Ishikawa (cell line): ENCODE measurements around the gene TAF6L.

Experiments used
- CEBPB ChIP-seq: IDR thresholded peaks from 2 replicates; pipeline ENCODE4 v1.6.1; 2012
- CREB1 ChIP-seq: IDR thresholded peaks from 2 replicates; pipeline ENCODE4 v1.6.1; 2012; ENCODE audit warnings: low read depth
- EGR1 ChIP-seq: IDR thresholded peaks from 2 replicates; pipeline ENCODE4 v1.6.1; 2012
- EP300 ChIP-seq: IDR thresholded peaks from 2 replicates; pipeline ENCODE4 v1.6.1; 2012; ENCODE audit warnings: borderline replicate concordance
- FOXM1 ChIP-seq: IDR thresholded peaks from 2 replicates; pipeline ENCODE4 v1.6.1; 2012; ENCODE audit warnings: low read depth, borderline replicate concordance
- NFIC ChIP-seq: IDR thresholded peaks from 2 replicates; pipeline ENCODE4 v1.6.1; 2012
- RAD21 ChIP-seq: IDR thresholded peaks from 2 replicates; pipeline ENCODE4 v1.6.1; 2012; ENCODE audit warnings: low read depth
- TAF1 ChIP-seq: IDR thresholded peaks from 2 replicates; pipeline ENCODE4 v1.6.1; 2012; ENCODE audit warnings: low read depth, mild to moderate bottlenecking
- TCF12 ChIP-seq: IDR thresholded peaks from 2 replicates; pipeline ENCODE4 v1.6.1; 2012; ENCODE audit warnings: low read depth
- TEAD4 ChIP-seq: IDR thresholded peaks from 2 replicates; pipeline ENCODE4 v1.6.1; 2012
- YY1 ChIP-seq: IDR thresholded peaks from 2 replicates; pipeline ENCODE4 v1.6.1; 2012; ENCODE audit warnings: low read depth
- ZBTB7A ChIP-seq: IDR thresholded peaks from 2 replicates; pipeline ENCODE4 v1.6.1; 2012; ENCODE audit warnings: low read depth
- TF ChIP-seq, protein P1 (sequence below): IDR thresholded peaks from 2 replicates; pipeline ENCODE4 v1.6.1; 2012; ENCODE audit warnings: low read depth, mild to moderate bottlenecking
- TF ChIP-seq, protein P2 (sequence below): IDR thresholded peaks from 2 replicates; pipeline ENCODE4 v1.6.1; 2012
- TF ChIP-seq, protein P3 (sequence below): IDR thresholded peaks from 2 replicates; pipeline ENCODE4 v1.6.1; 2012

TAF6L gene

DNA sequence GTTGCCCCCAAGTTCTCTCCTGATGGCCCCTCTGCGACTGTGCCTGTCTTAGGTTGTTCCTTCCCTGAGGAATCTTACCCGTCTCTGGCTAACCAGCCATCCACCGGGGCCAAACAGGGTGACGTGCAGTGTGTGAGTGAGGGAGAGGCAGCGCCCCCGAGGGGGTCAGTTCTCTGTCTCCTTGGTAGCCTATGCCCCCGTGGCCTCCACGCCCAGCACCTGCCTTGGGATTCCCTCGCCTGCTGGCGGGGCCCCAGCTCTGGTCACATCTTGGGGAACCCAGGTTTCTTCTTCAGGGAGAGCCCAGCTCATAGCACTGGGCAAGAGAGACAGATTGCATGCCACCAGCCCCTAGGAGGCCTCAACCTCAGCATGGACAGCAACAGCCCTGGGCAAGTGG, 28.3 kb downstream of the TAF6L start:
- TF ChIP-seq NFIC (no peak), ZBTB7A (no peak), EP300 (no peak), EGR1 (no peak), CREB1 (no peak), TCF12 (no peak), TAF1 (no peak), TEAD4 (no peak), FOXM1 (no peak), RAD21 (no peak), CEBPB (no peak), YY1 (no peak)
- TF ChIP-seq, protein P1, sequence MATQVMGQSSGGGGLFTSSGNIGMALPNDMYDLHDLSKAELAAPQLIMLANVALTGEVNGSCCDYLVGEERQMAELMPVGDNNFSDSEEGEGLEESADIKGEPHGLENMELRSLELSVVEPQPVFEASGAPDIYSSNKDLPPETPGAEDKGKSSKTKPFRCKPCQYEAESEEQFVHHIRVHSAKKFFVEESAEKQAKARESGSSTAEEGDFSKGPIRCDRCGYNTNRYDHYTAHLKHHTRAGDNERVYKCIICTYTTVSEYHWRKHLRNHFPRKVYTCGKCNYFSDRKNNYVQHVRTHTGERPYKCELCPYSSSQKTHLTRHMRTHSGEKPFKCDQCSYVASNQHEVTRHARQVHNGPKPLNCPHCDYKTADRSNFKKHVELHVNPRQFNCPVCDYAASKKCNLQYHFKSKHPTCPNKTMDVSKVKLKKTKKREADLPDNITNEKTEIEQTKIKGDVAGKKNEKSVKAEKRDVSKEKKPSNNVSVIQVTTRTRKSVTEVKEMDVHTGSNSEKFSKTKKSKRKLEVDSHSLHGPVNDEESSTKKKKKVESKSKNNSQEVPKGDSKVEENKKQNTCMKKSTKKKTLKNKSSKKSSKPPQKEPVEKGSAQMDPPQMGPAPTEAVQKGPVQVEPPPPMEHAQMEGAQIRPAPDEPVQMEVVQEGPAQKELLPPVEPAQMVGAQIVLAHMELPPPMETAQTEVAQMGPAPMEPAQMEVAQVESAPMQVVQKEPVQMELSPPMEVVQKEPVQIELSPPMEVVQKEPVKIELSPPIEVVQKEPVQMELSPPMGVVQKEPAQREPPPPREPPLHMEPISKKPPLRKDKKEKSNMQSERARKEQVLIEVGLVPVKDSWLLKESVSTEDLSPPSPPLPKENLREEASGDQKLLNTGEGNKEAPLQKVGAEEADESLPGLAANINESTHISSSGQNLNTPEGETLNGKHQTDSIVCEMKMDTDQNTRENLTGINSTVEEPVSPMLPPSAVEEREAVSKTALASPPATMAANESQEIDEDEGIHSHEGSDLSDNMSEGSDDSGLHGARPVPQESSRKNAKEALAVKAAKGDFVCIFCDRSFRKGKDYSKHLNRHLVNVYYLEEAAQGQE: no peak
- TF ChIP-seq, protein P2, sequence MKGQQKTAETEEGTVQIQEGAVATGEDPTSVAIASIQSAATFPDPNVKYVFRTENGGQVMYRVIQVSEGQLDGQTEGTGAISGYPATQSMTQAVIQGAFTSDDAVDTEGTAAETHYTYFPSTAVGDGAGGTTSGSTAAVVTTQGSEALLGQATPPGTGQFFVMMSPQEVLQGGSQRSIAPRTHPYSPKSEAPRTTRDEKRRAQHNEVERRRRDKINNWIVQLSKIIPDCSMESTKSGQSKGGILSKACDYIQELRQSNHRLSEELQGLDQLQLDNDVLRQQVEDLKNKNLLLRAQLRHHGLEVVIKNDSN: no peak
- TF ChIP-seq, protein P3, sequence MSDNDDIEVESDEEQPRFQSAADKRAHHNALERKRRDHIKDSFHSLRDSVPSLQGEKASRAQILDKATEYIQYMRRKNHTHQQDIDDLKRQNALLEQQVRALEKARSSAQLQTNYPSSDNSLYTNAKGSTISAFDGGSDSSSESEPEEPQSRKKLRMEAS: no peak

DNA sequence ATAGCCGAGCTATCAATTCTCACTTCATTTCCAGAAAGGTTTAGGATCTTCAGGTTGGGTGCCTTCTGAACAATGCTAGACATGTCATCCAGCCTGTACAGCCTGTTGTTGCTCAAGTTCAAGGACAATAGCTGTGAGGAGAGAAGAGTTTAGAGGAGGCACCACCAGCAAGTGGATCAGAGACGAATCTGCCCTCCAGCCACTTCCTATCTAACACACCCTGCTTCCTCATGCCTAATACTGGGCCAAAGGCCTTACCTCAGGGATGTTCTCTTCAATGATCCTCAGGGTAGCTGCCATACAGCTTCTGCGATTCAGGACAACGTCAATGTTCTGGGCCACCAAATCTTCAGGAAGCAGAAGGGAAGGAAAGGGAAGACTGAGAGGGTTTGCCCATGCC, 29.9 kb downstream of the TAF6L start:
- TF ChIP-seq, protein P2: no peak
- TF ChIP-seq CEBPB (no peak), TAF1 (no peak), TCF12 (no peak), YY1 (no peak), CREB1 (no peak), FOXM1 (no peak), TEAD4 (no peak), EP300 (no peak), NFIC (no peak), ZBTB7A (no peak)
- TF ChIP-seq, protein P1: no peak

DNA sequence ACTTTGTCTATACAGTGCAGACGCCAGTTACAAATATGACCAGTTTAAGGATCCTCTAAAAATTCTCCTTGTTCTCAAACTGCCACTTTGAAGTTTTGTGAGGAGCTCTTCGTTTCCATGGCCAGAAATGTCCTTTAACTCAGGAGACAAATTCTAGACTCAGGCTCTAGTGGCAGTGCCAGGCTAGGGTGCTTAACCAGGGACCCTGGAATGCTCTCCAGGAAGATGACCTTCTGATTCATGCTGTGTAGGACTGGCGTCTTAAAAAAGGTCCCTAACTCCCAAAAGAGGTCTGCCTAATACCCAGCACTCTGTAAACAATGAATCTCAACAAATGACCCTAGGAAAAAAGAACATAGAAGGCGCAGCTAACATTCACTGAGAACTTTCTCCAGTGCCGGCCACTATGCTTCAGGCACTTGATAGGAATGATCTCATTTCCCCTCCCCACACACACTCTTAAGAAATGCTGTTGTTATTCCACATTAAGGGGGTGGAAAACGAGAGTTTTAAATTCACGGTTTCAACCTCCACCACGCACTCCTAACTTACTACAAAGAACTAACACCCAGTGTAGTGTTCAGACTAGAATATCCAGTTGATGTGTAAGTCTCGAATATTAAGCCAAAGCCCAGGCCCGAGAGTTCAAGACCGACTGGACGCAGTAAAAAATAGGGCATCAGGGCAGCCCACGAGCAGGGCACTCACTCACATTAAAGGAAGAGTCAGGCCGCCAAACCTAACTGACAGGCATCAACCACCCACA, 33.3 kb downstream of the TAF6L start:
- TF ChIP-seq TEAD4 (no peak), NFIC (no peak), CREB1 (no peak)
- TF ChIP-seq, protein P3: peak; percentile 10; the same call in 1 of the 2 replicates

DNA sequence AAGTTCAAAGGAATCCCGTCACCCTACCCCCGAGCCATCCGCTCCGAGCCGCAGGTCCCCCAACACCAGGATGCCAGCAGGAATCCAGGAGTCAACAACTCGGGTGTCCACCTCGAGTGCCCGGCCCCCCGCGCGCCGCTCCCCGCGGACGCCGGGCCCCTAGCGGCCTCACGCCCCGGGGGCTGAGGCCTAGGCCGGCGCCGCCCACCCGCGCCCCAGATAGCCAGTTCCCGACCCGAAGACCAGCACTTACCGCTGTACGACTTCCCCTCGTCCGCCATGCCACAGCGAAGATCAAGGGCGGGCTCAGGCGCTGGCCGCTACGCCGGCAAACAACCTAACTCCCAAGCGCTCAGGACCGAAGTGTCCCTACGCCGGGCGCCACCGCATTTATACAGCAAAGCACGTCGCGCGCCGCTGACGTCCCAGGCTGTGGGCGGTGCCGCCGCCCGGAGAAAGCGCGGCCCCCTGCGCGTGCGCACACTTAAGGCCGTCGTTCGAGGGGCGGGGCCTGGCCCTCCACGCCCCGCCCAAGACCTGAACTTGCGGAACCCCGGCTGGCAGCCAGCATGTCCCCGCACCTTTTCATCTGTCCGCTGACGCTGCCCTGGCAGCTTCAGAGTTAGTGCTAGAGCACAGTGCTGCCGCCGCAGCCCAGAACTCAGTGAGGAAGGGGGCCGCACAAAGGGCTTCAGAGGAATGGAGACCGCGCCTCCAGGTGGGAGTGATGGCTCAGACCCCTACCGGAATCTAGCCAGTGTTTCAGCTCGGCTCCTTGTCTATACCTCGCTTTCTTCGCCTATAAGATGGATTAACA, 34.1 kb downstream of the TAF6L start, which contains the start of gene NXF1:
Gene NXF1 (minus strand): TSS at position 365 of the 817 bp plus-strand sequence. CDS start 84 bp downstream, at position 281.
- TF ChIP-seq EP300 (0 out of 2 replicates have a peak, but pooled peaks have one; percentile 11), YY1 (peak; percentile 86), TCF12 (peak; percentile 47; the same call in 1 of the 2 replicates), RAD21 (no peak), CREB1 (peak; percentile 93), FOXM1 (no peak), TAF1 (peak; percentile 97), TEAD4 (0 out of 2 replicates have a peak, but pooled peaks have one; percentile 9), EGR1 (0 out of 2 replicates have a peak, but pooled peaks have one; percentile 21), CEBPB (no peak), ZBTB7A (peak; percentile 55; the same call in 1 of the 2 replicates)
- TF ChIP-seq, protein P3: peak; percentile 68; the same call in 1 of the 2 replicates
- TF ChIP-seq, protein P2: peak; percentile 3; the same call in 1 of the 2 replicates
